GM19324 (cell line): Measurements from ENCODE around the gene CDK19.

Experiments
- ATAC-seq: cut with Tn5 transposase; IDR thresholded peaks from one replicate; pipeline ENCODE4 v1.9.1; 2021; ENCODE audit warnings: mild to moderate bottlenecking, moderate library complexity; ENCODE audit not compliant: unreplicated experiment, low FRiP score

The CDK19 gene

GRCh38 chr6:110671447-110671846 is 143.8 kb downstream of the CDK19 start:
- ATAC-seq = no peak

- no peak for ATAC-seq
Observed at GRCh38 chr6:110665600-110665999, 149.7 kb downstream of the CDK19 start.

GRCh38 chr6:110664933-110665332 is 150.3 kb downstream of the CDK19 start:
- ATAC-seq = no peak

- ATAC-seq = no peak
Observed at GRCh38 chr6:110662490-110663211, 152.6 kb downstream of the CDK19 start.

- ATAC-seq = no peak
Observed at GRCh38 chr6:110661414-110661813, 153.9 kb downstream of the CDK19 start.

GRCh38 chr6:110660066-110660655 is 155.1 kb downstream of the CDK19 start:
- no peak for ATAC-seq

GRCh38 chr6:110658631-110659211 is 156.5 kb downstream of the CDK19 start:
- ATAC-seq = no peak

- ATAC-seq = no peak
Observed at GRCh38 chr6:110656492-110656891, 158.8 kb downstream of the CDK19 start.

GRCh38 chr6:110655821-110656220 is 159.4 kb downstream of the CDK19 start:
- no peak for ATAC-seq

- ATAC-seq = no peak
Observed at GRCh38 chr6:110654096-110654820, 161.0 kb downstream of the CDK19 start.

GRCh38 chr6:110653381-110653780 is 161.9 kb downstream of the CDK19 start:
- no peak for ATAC-seq

- no peak for ATAC-seq
Observed at GRCh38 chr6:110652520-110652919, 162.7 kb downstream of the CDK19 start.

GRCh38 chr6:110650755-110651154 is 164.5 kb downstream of the CDK19 start:
- no peak for ATAC-seq

- no peak for ATAC-seq
Observed at GRCh38 chr6:110649704-110650103, 165.6 kb downstream of the CDK19 start.

GRCh38 chr6:110646951-110647910 is 168.0 kb downstream of the CDK19 start:
- ATAC-seq = no peak

- no peak for ATAC-seq
Observed at GRCh38 chr6:110646419-110646698, 168.9 kb downstream of the CDK19 start.

- no peak for ATAC-seq
Observed at GRCh38 chr6:110645685-110646418, 169.4 kb downstream of the CDK19 start.

GRCh38 chr6:110643175-110643574 is 172.1 kb downstream of the CDK19 start:
- no peak for ATAC-seq

- no peak for ATAC-seq
Observed at GRCh38 chr6:110642711-110643110, 172.6 kb downstream of the CDK19 start.

GRCh38 chr6:110636781-110637180 is 178.5 kb downstream of the CDK19 start:
- ATAC-seq = no peak
